Epithelial cell of proximal tubule (primary cell): ENCODE results near the gene CABCOCO1. TPM values are rescaled to one million over a fixed set of nuclear protein-coding genes. Genes with fewer than 3 reads are reported as not detected.

ENCODE experiments used
- DNase-seq: peaks from one replicate; pipeline ENCODE4 v3.0.0-alpha.2; 2011; ENCODE audit warnings: low read depth
- H3K4me3 ChIP-seq: 2 replicates; pipeline ENCODE4 v1.5.1; 2011; ENCODE audit warnings: low read depth, mild to moderate bottlenecking, low read length
- total RNA-seq: library from RNA; depleted of rRNA; stranded (reverse); fragments of >200 nt; gene quantifications from 2 replicates; pipeline ENCODE4 v1.2.3, GENCODE V29; 2015
- TF ChIP-seq, protein P1 (sequence below): conservative IDR thresholded peaks from 2 replicates; pipeline ENCODE4 v1.5.1; 2012; ENCODE audit warnings: low read depth, mild to moderate bottlenecking, low read length

The CABCOCO1 gene
- total RNA-seq, 1 donor from 2014 or later = 0.86 TPM

DNA sequence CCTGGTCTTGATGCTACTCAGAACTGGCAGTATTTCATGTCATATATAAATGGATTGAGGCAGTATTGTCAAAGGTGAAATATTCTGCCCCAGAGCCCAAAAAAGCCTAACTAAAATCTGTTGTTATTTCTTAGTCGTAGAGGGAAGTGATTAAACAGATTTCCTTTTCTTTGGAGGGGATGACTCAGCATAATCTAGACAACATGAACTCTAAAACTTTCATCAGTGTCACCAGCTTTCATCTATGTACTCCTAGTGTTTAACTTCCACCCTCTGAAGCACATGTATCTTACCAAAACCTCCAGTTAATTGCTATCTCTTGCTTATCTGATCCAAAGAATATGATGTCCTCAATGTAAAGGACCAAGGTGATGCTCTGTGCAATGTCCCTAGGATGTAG is 141.7 kb downstream of the CABCOCO1 start:
- DNase-seq = no peak
- TF ChIP-seq, protein P1, sequence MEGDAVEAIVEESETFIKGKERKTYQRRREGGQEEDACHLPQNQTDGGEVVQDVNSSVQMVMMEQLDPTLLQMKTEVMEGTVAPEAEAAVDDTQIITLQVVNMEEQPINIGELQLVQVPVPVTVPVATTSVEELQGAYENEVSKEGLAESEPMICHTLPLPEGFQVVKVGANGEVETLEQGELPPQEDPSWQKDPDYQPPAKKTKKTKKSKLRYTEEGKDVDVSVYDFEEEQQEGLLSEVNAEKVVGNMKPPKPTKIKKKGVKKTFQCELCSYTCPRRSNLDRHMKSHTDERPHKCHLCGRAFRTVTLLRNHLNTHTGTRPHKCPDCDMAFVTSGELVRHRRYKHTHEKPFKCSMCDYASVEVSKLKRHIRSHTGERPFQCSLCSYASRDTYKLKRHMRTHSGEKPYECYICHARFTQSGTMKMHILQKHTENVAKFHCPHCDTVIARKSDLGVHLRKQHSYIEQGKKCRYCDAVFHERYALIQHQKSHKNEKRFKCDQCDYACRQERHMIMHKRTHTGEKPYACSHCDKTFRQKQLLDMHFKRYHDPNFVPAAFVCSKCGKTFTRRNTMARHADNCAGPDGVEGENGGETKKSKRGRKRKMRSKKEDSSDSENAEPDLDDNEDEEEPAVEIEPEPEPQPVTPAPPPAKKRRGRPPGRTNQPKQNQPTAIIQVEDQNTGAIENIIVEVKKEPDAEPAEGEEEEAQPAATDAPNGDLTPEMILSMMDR = no peak
- H3K4me3 ChIP-seq = no peak overlapping the region

DNA sequence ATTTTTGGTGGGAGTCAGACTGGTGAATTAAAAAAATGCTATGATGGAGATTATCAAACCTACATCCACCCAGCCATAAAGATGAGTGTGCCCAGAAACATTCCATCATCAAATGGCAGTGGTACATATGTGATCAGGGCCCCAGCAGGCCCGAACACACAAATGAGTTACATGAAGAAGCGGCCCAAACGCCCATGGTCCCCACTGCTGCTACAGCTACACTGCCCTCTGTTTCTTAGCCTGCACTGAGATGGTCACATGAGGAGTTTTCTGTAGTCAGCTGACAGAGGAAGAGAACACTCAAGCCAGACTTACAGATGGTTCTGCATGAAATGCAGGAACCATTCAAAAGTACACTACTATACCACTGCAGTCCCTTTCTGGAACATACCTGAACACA is 142.4 kb downstream of the CABCOCO1 start:
- TF ChIP-seq, protein P1 = no peak
- no peak overlapping the region for H3K4me3 ChIP-seq
- DNase-seq = no peak

DNA sequence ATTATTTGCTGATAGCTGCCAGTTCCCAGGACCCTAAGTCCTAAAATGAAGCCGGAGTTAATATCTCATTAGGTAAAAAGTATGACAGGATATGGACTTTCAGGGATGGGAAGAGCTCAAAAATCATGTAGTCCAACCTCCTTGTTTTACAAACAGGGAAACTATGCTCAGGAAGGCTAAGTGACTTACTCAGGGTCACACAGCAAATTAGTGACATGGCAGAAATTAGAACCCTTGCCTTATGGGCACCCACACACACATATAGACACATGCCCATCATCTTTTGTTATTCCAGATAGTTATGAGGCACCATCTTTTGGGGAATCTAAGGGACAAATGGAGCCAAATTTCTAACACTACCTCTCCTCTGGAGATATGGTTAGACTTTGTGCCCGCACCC is 147.5 kb downstream of the CABCOCO1 start:
- TF ChIP-seq, protein P1 = no peak
- H3K4me3 ChIP-seq = no peak overlapping the region
- DNase-seq = no peak

DNA sequence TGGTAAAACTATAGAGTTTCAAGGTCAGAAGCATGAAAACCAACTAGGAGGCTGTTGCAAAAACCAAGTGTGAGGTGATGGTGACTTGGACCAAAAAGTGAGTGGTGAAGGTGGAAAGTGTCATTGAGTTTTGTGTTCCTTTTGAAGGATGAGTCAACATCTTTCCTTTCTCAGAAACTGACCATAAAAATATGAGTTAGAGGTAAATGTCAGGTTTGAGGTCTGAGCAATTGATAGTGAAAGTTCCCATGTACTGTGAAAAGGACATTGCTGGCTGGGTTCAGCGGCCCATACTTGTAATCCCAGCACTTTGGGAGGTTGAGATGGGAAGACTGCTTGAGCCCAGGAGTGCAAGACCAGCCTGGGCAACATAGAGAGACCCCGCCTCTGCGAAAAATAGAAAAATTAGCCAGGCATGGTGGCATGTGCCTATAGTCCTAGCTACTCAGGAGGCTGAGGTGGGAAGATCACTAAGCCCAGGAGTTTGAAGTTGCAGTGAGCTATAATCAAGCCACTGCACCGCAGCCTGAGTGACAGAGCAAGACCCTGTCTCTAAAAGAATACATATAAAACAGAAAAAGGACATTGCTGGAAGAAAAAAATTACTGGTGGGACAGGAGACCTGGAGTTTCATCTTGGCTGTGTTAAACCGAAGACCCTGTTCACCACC is 149.5 kb downstream of the CABCOCO1 start:
- TF ChIP-seq, protein P1 = no peak
- no peak for DNase-seq
- H3K4me3 ChIP-seq = no peak overlapping the region

DNA sequence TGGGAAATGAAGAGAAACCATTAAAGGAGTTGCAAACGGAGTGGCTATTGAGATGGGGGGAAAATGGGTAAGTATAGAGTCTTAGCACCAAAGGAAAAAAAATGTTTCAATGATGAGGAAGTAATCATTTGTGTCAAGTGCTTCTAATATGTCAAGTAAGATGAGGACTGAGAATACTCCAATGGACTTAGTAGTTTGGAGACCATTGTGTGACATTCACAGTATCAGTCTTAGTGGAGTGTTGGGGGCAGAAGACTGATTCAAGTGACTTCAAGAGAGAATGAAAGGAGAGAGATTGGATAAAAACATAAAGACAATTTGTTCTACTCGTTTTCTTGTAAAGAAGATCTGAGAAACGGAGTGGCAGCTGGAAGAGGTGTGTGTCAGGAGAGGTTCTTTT is 150.2 kb downstream of the CABCOCO1 start:
- TF ChIP-seq, protein P1 = no peak
- no peak for DNase-seq
- H3K4me3 ChIP-seq = no peak overlapping the region

DNA sequence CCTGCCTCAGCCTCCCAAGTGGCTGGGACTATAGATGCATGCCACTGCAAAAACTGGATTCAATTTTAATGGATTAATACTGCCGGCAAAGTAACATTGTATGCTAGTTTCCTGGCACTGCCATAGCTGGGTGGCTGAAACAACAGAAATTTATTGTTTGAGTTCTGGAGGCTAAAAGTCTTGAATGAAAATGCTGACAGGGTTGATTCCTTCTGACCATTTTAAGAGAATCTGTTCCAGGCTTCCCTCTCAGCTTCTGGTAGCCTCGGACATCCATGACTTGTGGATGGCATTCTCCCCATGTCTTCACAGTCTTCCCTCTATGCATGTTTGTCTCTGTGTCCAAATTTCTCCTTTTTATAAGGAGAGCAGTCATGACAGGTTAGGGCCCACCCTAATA is 151.4 kb downstream of the CABCOCO1 start:
- no peak overlapping the region for H3K4me3 ChIP-seq
- DNase-seq = no peak
- TF ChIP-seq, protein P1 = no peak

DNA sequence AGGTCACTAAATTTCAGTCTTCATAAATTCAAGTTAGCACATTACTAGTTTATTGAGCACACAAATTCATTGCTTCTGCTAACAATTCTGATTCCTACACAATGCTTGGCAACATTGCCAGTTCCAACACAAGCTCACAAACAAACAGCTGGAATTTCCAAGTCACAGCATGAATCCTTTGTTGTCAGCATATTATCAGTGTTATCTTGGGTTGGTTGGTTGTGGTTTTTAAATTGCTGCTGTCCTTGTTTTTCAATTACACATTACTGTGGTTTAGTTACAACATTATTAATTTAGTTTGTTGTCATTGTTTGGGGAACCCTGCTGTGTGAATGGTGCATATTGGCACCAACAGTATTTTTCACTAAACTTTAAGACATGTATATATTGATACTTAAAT is 152.8 kb downstream of the CABCOCO1 start:
- TF ChIP-seq, protein P1 = no peak

More for the DNA sequence above, 152.8 kb downstream of the CABCOCO1 start:
- no peak overlapping the region for H3K4me3 ChIP-seq
- no peak for DNase-seq
